Cardiac muscle cell (in vitro differentiated cells and primary cell): ENCODE results near the gene ACOXL. TPM values are rescaled to one million over a fixed set of nuclear protein-coding genes. Genes with fewer than 3 reads are reported as not detected.

Source experiments
- DNase-seq, 2 donors: peaks; one replicate each; pipeline versions ENCODE4 v3.0.0 to v3.0.0-alpha.2; 2010 to 2017; ENCODE audit warnings: low read depth in 1 of 2, low spot score in 1 of 2
- H3K27ac ChIP-seq: fragments of 200-600 bp; sonication (generic); 2 replicates; pipeline ENCODE4 v1.5.1; 2016
- H3K27me3 ChIP-seq: fragments of 200-600 bp; sonication (generic); 2 replicates; pipeline ENCODE4 v1.6.0; 2016; ENCODE audit warnings: control low read depth
- H3K36me3 ChIP-seq: fragments of 200-600 bp; sonication (generic); 2 replicates; pipeline ENCODE4 v1.5.1; 2016; ENCODE audit warnings: control low read depth
- H3K4me1 ChIP-seq: fragments of 200-600 bp; sonication (generic); 2 replicates; pipeline ENCODE4 v1.8.1; 2017; ENCODE audit warnings: low read depth, mild to moderate bottlenecking, mixed run types
- H3K4me3 ChIP-seq: fragments of 200-600 bp; sonication (generic); 2 replicates; pipeline ENCODE4 v1.5.1; 2016; ENCODE audit warnings: mild to moderate bottlenecking
- H3K9me3 ChIP-seq: fragments of 200-600 bp; sonication (generic); 2 replicates; pipeline ENCODE4 v1.5.1; 2017; ENCODE audit warnings: low read depth, mild to moderate bottlenecking, control low read depth
- CTCF ChIP-seq: IDR thresholded peaks from 2 replicates; pipeline ENCODE4 v1.5.1; 2012; ENCODE audit warnings: low read depth, mild to moderate bottlenecking, low read length
- polyA plus RNA-seq: library from polyadenylated mRNA; unstranded; fragments of >200 nt; fragmentation: Nextera tagmentation; extraction: Ambion mirVana; gene quantifications from 2 replicates; pipeline ENCODE4 v1.2.1, GENCODE V29; 2016
- total RNA-seq: library from RNA; depleted of rRNA; stranded (reverse); fragments of >200 nt; gene quantifications from 2 replicates; pipeline ENCODE4 v1.2.3, GENCODE V29; 2016

The ACOXL gene
- total and polyA plus RNA-seq, 2 experiments from 2014 or later, result 0.89 to 2.4 TPM

GRCh38 chr2:110910423-110910822, 178.1 kb downstream of the ACOXL start:
- H3K36me3 ChIP-seq, result no peaks in the 10 kb centered on the region
- no peaks in the 10 kb centered on the region for H3K9me3 ChIP-seq
- H3K27me3 ChIP-seq, result no peaks in the 10 kb centered on the region
- peaks cover 5% of the 10 kb centered on the region for H3K4me1 ChIP-seq
- no peak for TF ChIP-seq CTCF
- DNase-seq, result no peak
- H3K4me3 ChIP-seq, result no peak overlapping the region
- H3K27ac ChIP-seq, result no peak overlapping the region

- H3K4me1 ChIP-seq, result no peaks in the 10 kb centered on the region
- no peak for DNase-seq
- H3K27ac ChIP-seq, result no peak overlapping the region
- H3K9me3 ChIP-seq, result no peaks in the 10 kb centered on the region
- H3K36me3 ChIP-seq, result no peaks in the 10 kb centered on the region
- no peaks in the 10 kb centered on the region for H3K27me3 ChIP-seq
- no peak for TF ChIP-seq CTCF
- H3K4me3 ChIP-seq, result no peak overlapping the region
Observed at GRCh38 chr2:110919738-110920137, 187.4 kb downstream of the ACOXL start.

- Histone ChIP-seq H3K27me3 (no peaks in the 10 kb centered on the region), H3K36me3 (no peaks in the 10 kb centered on the region), H3K4me3 (no peak overlapping the region), H3K4me1 (no peaks in the 10 kb centered on the region), H3K27ac (no peak overlapping the region), H3K9me3 (no peaks in the 10 kb centered on the region)
- no peak for DNase-seq
- TF ChIP-seq CTCF, result no peak
Observed at GRCh38 chr2:110925479-110925878, 193.1 kb downstream of the ACOXL start.

- no peak overlapping the region for H3K4me3 ChIP-seq
- H3K4me1 ChIP-seq, result no peaks in the 10 kb centered on the region
- H3K27me3 ChIP-seq, result no peaks in the 10 kb centered on the region
- H3K9me3 ChIP-seq, result no peaks in the 10 kb centered on the region
- no peak overlapping the region for H3K27ac ChIP-seq
- no peak for DNase-seq
- no peaks in the 10 kb centered on the region for H3K36me3 ChIP-seq
- no peak for TF ChIP-seq CTCF
Observed at GRCh38 chr2:110927526-110927925, 195.2 kb downstream of the ACOXL start.

GRCh38 chr2:110929528-110929927, 197.2 kb downstream of the ACOXL start:
- H3K36me3 ChIP-seq, result no peaks in the 10 kb centered on the region
- no peaks in the 10 kb centered on the region for H3K27me3 ChIP-seq
- H3K9me3 ChIP-seq, result no peaks in the 10 kb centered on the region
- no peaks in the 10 kb centered on the region for H3K4me1 ChIP-seq
- H3K27ac ChIP-seq, result no peak overlapping the region
- no peak for TF ChIP-seq CTCF
- DNase-seq, result no peak
- H3K4me3 ChIP-seq, result no peak overlapping the region

- peak in 1 of 2 donors; percentile 79 for DNase-seq
- H3K4me1 ChIP-seq, result no peaks in the 10 kb centered on the region
- no peaks in the 10 kb centered on the region for H3K27me3 ChIP-seq
- H3K27ac ChIP-seq, result no peak overlapping the region
- no peaks in the 10 kb centered on the region for H3K9me3 ChIP-seq
- H3K4me3 ChIP-seq, result no peak overlapping the region
- H3K36me3 ChIP-seq, result no peaks in the 10 kb centered on the region
- TF ChIP-seq CTCF, result no peak
Observed at GRCh38 chr2:110931648-110932047, 199.3 kb downstream of the ACOXL start.
